Neural cell (in vitro differentiated cells): Measurements from ENCODE around the gene CNIH3. TPM values are rescaled to one million over a fixed set of nuclear protein-coding genes. Genes with fewer than 3 reads are reported as not detected.
"Not testable (repeated sequence)": the region's sequence is repeated elsewhere in the genome, so short reads cannot be mapped to it uniquely, and the experiment has no call there.

Experiments used
- H2AFZ ChIP-seq: fragments of 200-600, 300-800 bp; sonication (generic), shearing (Covaris generic); 2 replicates; pipeline ENCODE4 v1.6.0; 2014; ENCODE audit warnings: low read depth, mild to moderate bottlenecking, antibody characterized with exemption, low read length, moderate library complexity
- H3F3A ChIP-seq: fragments of 200-600 bp; shearing (Covaris generic); 2 replicates; pipeline ENCODE4 v1.6.1; 2016; ENCODE audit warnings: mild to moderate bottlenecking, moderate library complexity, mixed read lengths, antibody characterized with exemption, low read length; ENCODE audit not compliant: insufficient read depth, poor library complexity, severe bottlenecking
- H3K27ac ChIP-seq: fragments of 200-600, 300-800 bp; sonication (generic), shearing (Covaris generic); 2 replicates; pipeline ENCODE4 v1.5.1; 2014; ENCODE audit warnings: mild to moderate bottlenecking, low read length, moderate library complexity
- H3K27me3 ChIP-seq: fragments of 300-800, 200-600 bp; sonication (generic), shearing (Covaris generic); 2 replicates; pipeline ENCODE4 v1.6.0; 2014; ENCODE audit warnings: mild to moderate bottlenecking, low read depth, low read length, moderate library complexity; ENCODE audit not compliant: insufficient read depth
- H3K36me3 ChIP-seq: fragments of 300-800, 200-600 bp; sonication (generic), shearing (Covaris generic); 2 replicates; pipeline ENCODE4 v1.5.1; 2014; ENCODE audit warnings: mild to moderate bottlenecking, antibody characterized with exemption, low read length, moderate library complexity; ENCODE audit not compliant: insufficient read depth
- H3K4me2 ChIP-seq: fragments of 300-800, 200-600 bp; sonication (generic), shearing (Covaris generic); 2 replicates; pipeline ENCODE4 v1.6.0; 2014; ENCODE audit warnings: mild to moderate bottlenecking, low read length
- H3K4me3 ChIP-seq: fragments of 300-800, 200-600 bp; sonication (generic), shearing (Covaris generic); 2 replicates; pipeline ENCODE4 v1.5.1; 2014; ENCODE audit warnings: mild to moderate bottlenecking, low read length, moderate library complexity
- H3K79me2 ChIP-seq: fragments of 200-600 bp; shearing (Covaris generic); replicated peaks from 2 replicates; pipeline ENCODE4 v1.6.0; 2014; ENCODE audit warnings: mild to moderate bottlenecking, low read length, moderate library complexity; ENCODE audit not compliant: insufficient read depth
- H3K9ac ChIP-seq: fragments of 300-800, 200-600 bp; sonication (generic), shearing (Covaris generic); 2 replicates; pipeline ENCODE4 v1.6.1; 2016; ENCODE audit warnings: mild to moderate bottlenecking, low read length, mixed read lengths
- H3K9me2 ChIP-seq: fragments of 200-600 bp; shearing (Covaris generic); 2 replicates; pipeline ENCODE4 v1.6.1; 2016; ENCODE audit warnings: mild to moderate bottlenecking, low read length, mixed read lengths; ENCODE audit not compliant: insufficient read depth
- H3K9me3 ChIP-seq: fragments of 200-600, 300-800 bp; sonication (generic), shearing (Covaris generic); 2 replicates; pipeline ENCODE4 v1.6.1; 2016; ENCODE audit warnings: mild to moderate bottlenecking, mixed run types, low read length, moderate library complexity, mixed read lengths
- H4K20me1 ChIP-seq: fragments of 200-600 bp; shearing (Covaris generic); 2 replicates; pipeline ENCODE4 v1.6.1; 2016; ENCODE audit warnings: mild to moderate bottlenecking, mixed run types; ENCODE audit not compliant: insufficient read depth
- CTCF ChIP-seq: fragments of 450-650 bp; IDR thresholded peaks from 2 replicates; pipeline ENCODE4 v1.5.1; 2014; ENCODE audit warnings: antibody characterized with exemption, mild to moderate bottlenecking, moderate library complexity; ENCODE audit not compliant: poor library complexity, severe bottlenecking
- EP300 ChIP-seq: fragments of 450-650 bp; conservative IDR thresholded peaks from 2 replicates; pipeline ENCODE4 v1.6.1; 2014; ENCODE audit warnings: antibody characterized with exemption, mild to moderate bottlenecking, moderate library complexity; ENCODE audit not compliant: poor library complexity, severe bottlenecking
- EZH2 ChIP-seq: fragments of 200-600, 300-800 bp; shearing (Covaris generic), sonication (generic); IDR thresholded peaks from 2 replicates; pipeline ENCODE4 v1.6.1; 2014; ENCODE audit warnings: antibody characterized with exemption, low read length, borderline replicate concordance, mild to moderate bottlenecking; ENCODE audit not compliant: insufficient read depth, poor library complexity, severe bottlenecking
- MXI1 ChIP-seq: fragments of 450-650 bp; conservative IDR thresholded peaks from 2 replicates; pipeline ENCODE4 v1.6.1; 2014; ENCODE audit warnings: antibody characterized with exemption, mild to moderate bottlenecking; ENCODE audit not compliant: poor library complexity, severe bottlenecking
- POLR2AphosphoS5 ChIP-seq: IDR thresholded peaks from 2 replicates; pipeline ENCODE4 v1.6.1; 2012
- RAD21 ChIP-seq: fragments of 450-650 bp; conservative IDR thresholded peaks from 2 replicates; pipeline ENCODE4 v1.6.1; 2014; ENCODE audit warnings: antibody characterized with exemption, mild to moderate bottlenecking, moderate library complexity
- SMC3 ChIP-seq: fragments of 450-650 bp; conservative IDR thresholded peaks from 2 replicates; pipeline ENCODE4 v1.6.1; 2014; ENCODE audit warnings: antibody characterized with exemption, mild to moderate bottlenecking, moderate library complexity; ENCODE audit not compliant: poor library complexity
- TAF1 ChIP-seq: IDR thresholded peaks from 2 replicates; pipeline ENCODE4 v1.6.1; 2012; ENCODE audit warnings: low read depth
- polyA minus RNA-seq: library from RNA; depleted of rRNA, polyadenylated mRNA; stranded (reverse); fragments of >200 nt; gene quantifications from 2 replicates; pipeline ENCODE4 v1.2.3, GENCODE V29; 2014
- polyA plus RNA-seq: library from polyadenylated mRNA; depleted of rRNA; stranded (reverse); fragments of >200 nt; gene quantifications from 2 replicates; pipeline ENCODE4 v1.2.3, GENCODE V29; 2014
- TF ChIP-seq, protein P1 (sequence below): IDR thresholded peaks from 2 replicates; pipeline ENCODE4 v1.6.1; 2012; ENCODE audit warnings: borderline replicate concordance

Gene CNIH3
- 4.7 and 9.3 TPM in 2 replicates for polyA plus RNA-seq
- 7.5 and 10.2 TPM in 2 replicates for polyA minus RNA-seq

GRCh38 chr1:224615861-224616755 is at the start of gene CNIH3:
TSS of gene CNIH3 (plus strand) at chr1:224616317. CDS start at chr1:224617175, 858 bp downstream.
- Histone ChIP-seq H3K9ac (peak within 1 kb of the TSS; percentile 6), H3K36me3 (no peaks in the 10 kb centered on the region), H2AFZ (no peak within 1 kb of the TSS), H4K20me1 (no peaks in the 10 kb centered on the region), H3K79me2 (no peaks in the 10 kb centered on the region), H3F3A (no peaks in the 10 kb centered on the region), H3K4me3 (peak within 1 kb of the TSS; percentile 73), H3K4me2 (peak within 1 kb of the TSS; percentile 71), H3K27ac (no peak within 1 kb of the TSS), H3K27me3 (peaks cover 67% of the 10 kb centered on the region), H3K9me3 (no peaks in the 10 kb centered on the region), H3K9me2 (no peaks in the 10 kb centered on the region)
- TF ChIP-seq SMC3 (peak; percentile 17), RAD21 (peak; percentile 43), EZH2 (no peak), CTCF (peak; percentile 38), MXI1 (peak; percentile 66)

DNA sequence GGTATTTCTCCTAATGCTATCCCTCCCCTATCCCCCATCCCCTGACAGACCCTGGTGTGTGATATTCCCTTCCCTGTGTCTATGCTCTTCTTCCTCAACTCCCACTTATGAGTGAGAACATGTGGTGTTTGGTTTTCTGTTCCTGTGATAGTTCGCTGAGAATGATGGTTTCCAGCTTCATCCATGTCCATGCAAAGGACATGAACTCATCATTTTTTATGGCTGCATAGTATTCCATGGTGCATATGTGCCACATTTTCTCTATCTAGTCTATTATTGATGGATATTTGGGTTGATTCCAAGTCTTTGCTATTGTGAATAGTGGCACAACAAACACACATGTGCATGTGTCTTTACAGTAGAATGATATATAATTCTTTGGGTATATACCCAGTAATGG is 49.6 kb upstream of the CNIH3 start:
- not testable (repeated sequence) for H2AFZ ChIP-seq, H4K20me1 ChIP-seq, H3F3A ChIP-seq, H3K4me2 ChIP-seq, H3K79me2 ChIP-seq, H3K4me3 ChIP-seq, H3K9ac ChIP-seq, H3K27me3 ChIP-seq, H3K9me3 ChIP-seq, H3K9me2 ChIP-seq, H3K36me3 ChIP-seq, H3K27ac ChIP-seq

- Histone ChIP-seq H3K9me3 (no peaks in the 10 kb centered on the region), H3K4me3 (no peak overlapping the region), H3K9me2 (no peaks in the 10 kb centered on the region), H4K20me1 (no peaks in the 10 kb centered on the region), H3K36me3 (no peaks in the 10 kb centered on the region), H3F3A (no peaks in the 10 kb centered on the region), H3K27me3 (no peaks in the 10 kb centered on the region), H2AFZ (no peak overlapping the region), H3K79me2 (no peaks in the 10 kb centered on the region), H3K9ac (no peak overlapping the region), H3K27ac (no peak overlapping the region), H3K4me2 (no peak overlapping the region)
- TF ChIP-seq SMC3 (no peak), TAF1 (no peak), MXI1 (no peak), EP300 (no peak), RAD21 (no peak), EZH2 (no peak), CTCF (no peak), POLR2AphosphoS5 (no peak)
- TF ChIP-seq, protein P1, sequence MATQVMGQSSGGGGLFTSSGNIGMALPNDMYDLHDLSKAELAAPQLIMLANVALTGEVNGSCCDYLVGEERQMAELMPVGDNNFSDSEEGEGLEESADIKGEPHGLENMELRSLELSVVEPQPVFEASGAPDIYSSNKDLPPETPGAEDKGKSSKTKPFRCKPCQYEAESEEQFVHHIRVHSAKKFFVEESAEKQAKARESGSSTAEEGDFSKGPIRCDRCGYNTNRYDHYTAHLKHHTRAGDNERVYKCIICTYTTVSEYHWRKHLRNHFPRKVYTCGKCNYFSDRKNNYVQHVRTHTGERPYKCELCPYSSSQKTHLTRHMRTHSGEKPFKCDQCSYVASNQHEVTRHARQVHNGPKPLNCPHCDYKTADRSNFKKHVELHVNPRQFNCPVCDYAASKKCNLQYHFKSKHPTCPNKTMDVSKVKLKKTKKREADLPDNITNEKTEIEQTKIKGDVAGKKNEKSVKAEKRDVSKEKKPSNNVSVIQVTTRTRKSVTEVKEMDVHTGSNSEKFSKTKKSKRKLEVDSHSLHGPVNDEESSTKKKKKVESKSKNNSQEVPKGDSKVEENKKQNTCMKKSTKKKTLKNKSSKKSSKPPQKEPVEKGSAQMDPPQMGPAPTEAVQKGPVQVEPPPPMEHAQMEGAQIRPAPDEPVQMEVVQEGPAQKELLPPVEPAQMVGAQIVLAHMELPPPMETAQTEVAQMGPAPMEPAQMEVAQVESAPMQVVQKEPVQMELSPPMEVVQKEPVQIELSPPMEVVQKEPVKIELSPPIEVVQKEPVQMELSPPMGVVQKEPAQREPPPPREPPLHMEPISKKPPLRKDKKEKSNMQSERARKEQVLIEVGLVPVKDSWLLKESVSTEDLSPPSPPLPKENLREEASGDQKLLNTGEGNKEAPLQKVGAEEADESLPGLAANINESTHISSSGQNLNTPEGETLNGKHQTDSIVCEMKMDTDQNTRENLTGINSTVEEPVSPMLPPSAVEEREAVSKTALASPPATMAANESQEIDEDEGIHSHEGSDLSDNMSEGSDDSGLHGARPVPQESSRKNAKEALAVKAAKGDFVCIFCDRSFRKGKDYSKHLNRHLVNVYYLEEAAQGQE: no peak
Measured at GRCh38 chr1:224569276-224569675, 46.8 kb upstream of the CNIH3 start.

DNA sequence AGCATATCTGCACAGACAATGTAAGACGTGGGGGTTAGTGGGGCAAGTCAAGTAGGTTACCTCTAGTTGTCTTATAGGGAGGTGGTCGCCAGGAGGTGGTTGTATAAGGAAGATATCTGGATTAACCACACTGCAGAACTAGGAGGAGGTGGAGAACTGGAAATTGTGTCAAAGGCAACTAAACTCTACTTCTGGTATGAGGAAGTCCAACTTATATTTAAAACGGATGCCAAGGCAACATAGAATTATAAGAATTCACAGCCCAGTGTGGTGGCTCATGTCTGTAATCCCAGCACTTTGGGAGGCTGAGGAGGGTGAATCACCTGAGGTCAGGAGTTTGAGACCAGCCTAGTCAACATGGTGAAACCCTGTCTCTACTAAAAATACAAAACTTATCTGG is 44.1 kb upstream of the CNIH3 start:
- not testable (repeated sequence) for H3K9ac ChIP-seq, H3K9me3 ChIP-seq, H3K79me2 ChIP-seq, H3K27ac ChIP-seq, H3F3A ChIP-seq, H3K36me3 ChIP-seq, H3K9me2 ChIP-seq, H2AFZ ChIP-seq, H3K4me2 ChIP-seq, H3K27me3 ChIP-seq, H3K4me3 ChIP-seq, H4K20me1 ChIP-seq
